PC-9 (cell line): ENCODE measurements around the gene CCL7. TPM values are rescaled to one million over a fixed set of nuclear protein-coding genes. Genes with fewer than 3 reads are reported as not detected.
"Not testable (repeated sequence)": the region's sequence is repeated elsewhere in the genome, so short reads cannot be mapped to it uniquely, and the experiment has no call there.

ENCODE experiments used
- BruUV-seq: library from RNA; stranded (reverse); fragments of 400-500 nt; replicated peaks from 2 replicates; lab custom pipeline; 2021; lab: Mats Ljungman, UMichigan
- CTCF ChIA-PET: fragments of 300-600 bp; sonication (Branson Sonifier 250); formaldehyde crosslinking; loops from one replicate; lab custom pipeline; 2022; ENCODE audit warnings: antibody characterized with exemption; lab: Charles Lee
- POLR2A ChIA-PET: fragments of 300-600 bp; sonication (Branson Sonifier 250); formaldehyde crosslinking; loops from one replicate; lab custom pipeline; 2022; ENCODE audit warnings: antibody characterized with exemption; ENCODE audit not compliant: unreplicated experiment; lab: Charles Lee
- DNase-seq, 2 experiments: peaks; one replicate each; pipeline versions ENCODE4 v3.0.0 to v3.0.0-alpha.2; 2015 to 2022; ENCODE audit warnings: mixed read lengths in 1 of 2
- H2AFZ ChIP-seq: fragments of 200-600 bp; sonication (generic); 2 replicates; pipeline ENCODE4 v1.8.1; 2017; ENCODE audit warnings: antibody characterized with exemption
- H3F3A ChIP-seq: fragments of 200-600 bp; sonication (generic); 2 replicates; pipeline ENCODE4 v1.8.1; 2017; ENCODE audit warnings: antibody characterized with exemption, mild to moderate bottlenecking, low read depth; ENCODE audit not compliant: insufficient read depth
- H3K27ac ChIP-seq: fragments of 200-600 bp; sonication (generic); 2 replicates; pipeline ENCODE4 v1.6.1; 2016; ENCODE audit warnings: mixed run types
- H3K27me3 ChIP-seq: fragments of 200-600 bp; sonication (generic); 2 replicates; pipeline ENCODE4 v1.6.1; 2016; ENCODE audit warnings: low read depth, mixed run types; ENCODE audit not compliant: insufficient read depth
- H3K36me3 ChIP-seq: fragments of 200-600 bp; sonication (generic); 2 replicates; pipeline ENCODE4 v1.6.1; 2016; ENCODE audit warnings: low read depth, mixed run types
- H3K4me1 ChIP-seq: fragments of 200-600 bp; sonication (generic); replicated peaks from 2 replicates; pipeline ENCODE4 v1.6.1; 2016; ENCODE audit warnings: mixed run types; ENCODE audit not compliant: insufficient read depth
- H3K4me2 ChIP-seq: fragments of 200-600 bp; sonication (generic); 2 replicates; pipeline ENCODE4 v1.6.1; 2017; ENCODE audit warnings: mixed run types
- H3K4me3 ChIP-seq: fragments of 200-600 bp; sonication (generic); 2 replicates; pipeline ENCODE4 v1.6.1; 2016; ENCODE audit warnings: mixed run types
- H3K79me2 ChIP-seq: fragments of 200-600 bp; sonication (generic); 2 replicates; pipeline ENCODE4 v1.6.1; 2017; ENCODE audit warnings: low read depth, mixed run types
- H3K9me2 ChIP-seq: fragments of 200-600 bp; sonication (generic); 2 replicates; pipeline ENCODE4 v1.8.1; 2017; ENCODE audit warnings: mild to moderate bottlenecking; ENCODE audit not compliant: insufficient read depth
- H3K9me3 ChIP-seq: fragments of 200-600 bp; sonication (generic); 2 replicates; pipeline ENCODE4 v1.8.1; 2016; ENCODE audit warnings: low read depth; ENCODE audit not compliant: insufficient read depth
- H4K20me1 ChIP-seq: fragments of 200-600 bp; sonication (generic); 2 replicates; pipeline ENCODE4 v1.8.1; 2017; ENCODE audit not compliant: insufficient read depth
- CTCF ChIP-seq: fragments of 200-600 bp; sonication (generic); conservative IDR thresholded peaks from 2 replicates; pipeline ENCODE4 v1.6.1; 2017; ENCODE audit warnings: mixed run types, antibody characterized with exemption, mild to moderate bottlenecking, moderate library complexity
- EZH2 ChIP-seq: fragments of 200-600 bp; sonication (generic); IDR thresholded peaks from 2 replicates; pipeline ENCODE4 v1.8.0; 2017; ENCODE audit warnings: antibody characterized with exemption, low read depth
- intact Hi-C: fragments of 100-400 bp; cut with micrococcal nuclease; formaldehyde crosslinking; loops from one replicate; pipeline ENCODE4 v1.10.0; 2022; ENCODE audit not compliant: unreplicated experiment
- total RNA-seq: library from RNA; stranded (reverse); gene quantifications from 2 replicates; pipeline ENCODE4 v1.2.3, GENCODE V29; 2021

CCL7 gene
- total RNA-seq, 1 experiment from 2014 or later, result not detected

GRCh38 chr17:34226744-34227034 lies 43.3 kb upstream of the CCL7 start:
- no peaks in the 10 kb centered on the region for H3K79me2 ChIP-seq
- H3K27me3 ChIP-seq, result peaks cover 16% of the 10 kb centered on the region
- intact Hi-C loops, result no loop called here
- H3K9me3 ChIP-seq, result no peaks in the 10 kb centered on the region
- no peak overlapping the region for H3K27ac ChIP-seq
- no peak overlapping the region for H3K4me2 ChIP-seq
- ChIA-PET CTCF (no interaction called here), POLR2A (no interaction called here)
- BruUV-seq, result no TSS peak
- no peak for DNase-seq
- TF ChIP-seq CTCF, result no peak
- TF ChIP-seq EZH2, result no peak
- no peak overlapping the region for H3K4me3 ChIP-seq
- H3K4me1 ChIP-seq, result no peaks in the 10 kb centered on the region
- no peak overlapping the region for H2AFZ ChIP-seq
- H3K9me2 ChIP-seq, result no peaks in the 10 kb centered on the region
- no peaks in the 10 kb centered on the region for H3K36me3 ChIP-seq
- H3F3A ChIP-seq, result no peaks in the 10 kb centered on the region
- H4K20me1 ChIP-seq, result no peaks in the 10 kb centered on the region

- H3K9me3 ChIP-seq, H2AFZ ChIP-seq, H3F3A ChIP-seq, H3K4me2 ChIP-seq, H3K36me3 ChIP-seq, DNase-seq, BruUV-seq, H3K4me3 ChIP-seq, H4K20me1 ChIP-seq, H3K4me1 ChIP-seq, intact Hi-C loops, POLR2A ChIA-PET, H3K27ac ChIP-seq, H3K9me2 ChIP-seq, H3K79me2 ChIP-seq, CTCF ChIA-PET: not testable (repeated sequence)
- peaks cover 16% of the 10 kb centered on the region for H3K27me3 ChIP-seq
These were observed 42.7 kb upstream of the CCL7 start for GRCh38 chr17:34227293-34227692.

GRCh38 chr17:34227707-34228106 lies 42.3 kb upstream of the CCL7 start:
- H3K4me1 ChIP-seq, result no peaks in the 10 kb centered on the region
- H3K9me2 ChIP-seq, result no peaks in the 10 kb centered on the region
- ChIA-PET CTCF (no interaction called here), POLR2A (no interaction called here)
- no peaks in the 10 kb centered on the region for H3K9me3 ChIP-seq
- BruUV-seq, result no TSS peak
- no peaks in the 10 kb centered on the region for H3K36me3 ChIP-seq
- H3K27me3 ChIP-seq, result peaks cover 16% of the 10 kb centered on the region
- H3K27ac ChIP-seq, result no peak overlapping the region
- H3K79me2 ChIP-seq, result no peaks in the 10 kb centered on the region
- no peaks in the 10 kb centered on the region for H3F3A ChIP-seq
- no peak overlapping the region for H3K4me3 ChIP-seq
- intact Hi-C loops, result no loop called here
- H4K20me1 ChIP-seq, result no peaks in the 10 kb centered on the region
- H2AFZ ChIP-seq, result no peak overlapping the region
- TF ChIP-seq EZH2 (no peak), CTCF (no peak)
- no peak overlapping the region for H3K4me2 ChIP-seq
- no peak for DNase-seq

- no peak overlapping the region for H3K4me2 ChIP-seq
- no TSS peak for BruUV-seq
- ChIA-PET POLR2A (no interaction called here), CTCF (no interaction called here)
- no peaks in the 10 kb centered on the region for H4K20me1 ChIP-seq
- no peaks in the 10 kb centered on the region for H3K79me2 ChIP-seq
- no peaks in the 10 kb centered on the region for H3K9me2 ChIP-seq
- H2AFZ ChIP-seq, result no peak overlapping the region
- H3K9me3 ChIP-seq, result no peaks in the 10 kb centered on the region
- no peak overlapping the region for H3K4me3 ChIP-seq
- no peak for DNase-seq
- no peak for TF ChIP-seq CTCF
- H3K4me1 ChIP-seq, result no peaks in the 10 kb centered on the region
- intact Hi-C loops, result no loop called here
- H3K27me3 ChIP-seq, result peaks cover 11% of the 10 kb centered on the region
- no peaks in the 10 kb centered on the region for H3F3A ChIP-seq
- H3K27ac ChIP-seq, result no peak overlapping the region
- no peaks in the 10 kb centered on the region for H3K36me3 ChIP-seq
These were observed 41.2 kb upstream of the CCL7 start for GRCh38 chr17:34228781-34229180.
